SHP77 (cell line): Measurements from ENCODE around the gene CMC4.

ENCODE experiments used
- DNase-seq, 2 experiments: peaks; one replicate each; lab custom pipeline; 2025; lab: John Stamatoyannopoulos, UW

CMC4 gene

DNA sequence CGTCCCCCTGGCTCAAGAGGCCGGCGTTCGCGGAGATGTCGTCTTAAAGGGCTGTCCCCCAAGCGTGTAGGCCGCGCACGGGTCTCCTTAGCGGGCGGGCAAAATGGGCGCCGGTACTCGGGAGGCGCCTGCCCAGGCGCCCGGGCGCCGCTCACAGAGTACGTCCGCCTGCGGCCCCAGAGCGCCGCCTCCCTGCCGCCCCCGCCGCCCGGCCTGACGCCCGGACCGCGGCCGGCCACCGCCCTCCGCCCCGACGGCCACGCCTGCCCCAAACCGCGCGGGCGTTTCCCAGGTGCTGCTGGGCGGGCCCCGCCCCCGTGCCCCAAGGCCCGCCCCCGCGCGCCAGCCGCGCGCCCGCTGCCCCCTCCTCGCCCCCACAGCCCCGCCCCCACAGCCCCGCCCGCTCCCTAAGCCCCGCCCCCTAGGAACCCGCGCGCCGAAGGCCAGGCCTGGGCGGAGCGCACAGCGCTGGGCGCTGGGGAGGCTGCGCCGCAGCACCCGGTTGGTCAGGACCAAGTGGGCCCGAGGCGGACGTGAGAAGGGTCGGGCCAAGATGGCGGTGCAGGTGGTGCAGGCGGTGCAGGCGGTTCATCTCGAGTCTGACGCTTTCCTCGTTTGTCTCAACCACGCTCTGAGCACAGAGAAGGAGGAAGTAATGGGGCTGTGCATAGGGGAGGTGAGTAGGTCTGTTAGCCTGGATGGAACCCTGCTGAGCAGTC, at the start of gene CMC4, which contains the start of the genes BRCC3 and MTCP1:
Gene CMC4, minus strand, starts transcription at position 162 of the 719 bp plus-strand sequence. CDS start 7,113 bp downstream, outside the sequence.
Gene BRCC3, plus strand, starts transcription at position 534 of the 719 bp plus-strand sequence. Its CDS starts 20 bp downstream, at position 554.
Gene MTCP1, minus strand, starts transcription at position 162 of the 719 bp plus-strand sequence. CDS start 5,126 bp downstream, outside the sequence.
- peak; percentile 74 to 80 for DNase-seq

DNA sequence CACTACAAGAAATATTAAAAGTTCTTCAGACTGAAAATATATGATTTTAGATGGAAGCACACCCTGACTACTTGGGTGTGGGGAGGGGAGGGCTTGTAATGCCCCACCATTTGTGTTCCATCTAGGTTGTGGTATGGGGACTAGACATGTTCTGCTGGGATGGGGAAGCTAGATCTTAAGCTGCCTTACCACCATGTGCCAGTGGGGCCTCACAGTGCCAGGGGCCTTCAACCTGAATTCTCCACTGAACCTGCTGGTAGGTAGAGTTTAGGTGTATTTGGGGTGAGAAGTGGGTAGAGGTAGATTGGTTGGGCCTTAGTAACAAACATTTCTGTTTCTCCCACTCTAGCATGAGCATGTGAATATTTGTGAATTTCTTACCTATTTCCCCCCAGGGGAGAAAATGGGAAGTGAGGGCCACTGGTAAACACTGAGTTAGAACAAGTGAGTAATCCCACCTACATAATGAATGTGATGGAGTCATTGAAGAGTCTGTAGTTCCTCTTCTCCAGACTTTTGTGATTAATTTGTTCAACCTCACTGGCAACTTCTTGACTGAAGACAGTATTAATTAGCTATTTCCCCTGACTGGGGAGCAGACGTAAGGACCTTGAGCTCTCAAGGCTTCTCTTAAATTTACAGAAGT, 44.4 kb upstream of the CMC4 start:
- no peak for DNase-seq

DNA sequence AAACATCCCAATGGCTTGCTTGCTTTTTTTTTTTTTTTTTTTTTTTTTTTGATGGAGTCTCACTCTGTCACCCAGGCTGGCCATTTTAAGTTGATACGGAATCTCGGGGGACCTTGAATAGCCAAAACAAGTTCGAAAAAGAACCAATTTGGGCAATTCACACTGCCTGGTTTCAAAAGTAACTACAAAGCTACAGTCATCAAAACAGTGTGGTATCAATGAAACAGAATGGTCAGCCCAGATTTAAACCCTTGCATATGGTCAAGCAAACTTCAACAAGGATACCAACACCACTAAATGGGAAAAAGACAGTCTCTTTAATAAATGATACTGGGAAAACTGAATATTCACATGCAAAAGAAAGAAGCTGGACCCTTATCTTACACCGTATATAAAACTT, 42.2 kb upstream of the CMC4 start:
- DNase-seq: no peak

GRCh38 chrX:155112171-155112570, 41.2 kb upstream of the CMC4 start:
- no peak for DNase-seq

GRCh38 chrX:155108427-155108826, 37.5 kb upstream of the CMC4 start:
- DNase-seq: no peak

- no peak for DNase-seq
Measured at GRCh38 chrX:155105919-155106318, 35.0 kb upstream of the CMC4 start.

GRCh38 chrX:155094468-155095061, 23.6 kb upstream of the CMC4 start:
- DNase-seq: peak in 1 of 2 experiments; percentile 35

DNA sequence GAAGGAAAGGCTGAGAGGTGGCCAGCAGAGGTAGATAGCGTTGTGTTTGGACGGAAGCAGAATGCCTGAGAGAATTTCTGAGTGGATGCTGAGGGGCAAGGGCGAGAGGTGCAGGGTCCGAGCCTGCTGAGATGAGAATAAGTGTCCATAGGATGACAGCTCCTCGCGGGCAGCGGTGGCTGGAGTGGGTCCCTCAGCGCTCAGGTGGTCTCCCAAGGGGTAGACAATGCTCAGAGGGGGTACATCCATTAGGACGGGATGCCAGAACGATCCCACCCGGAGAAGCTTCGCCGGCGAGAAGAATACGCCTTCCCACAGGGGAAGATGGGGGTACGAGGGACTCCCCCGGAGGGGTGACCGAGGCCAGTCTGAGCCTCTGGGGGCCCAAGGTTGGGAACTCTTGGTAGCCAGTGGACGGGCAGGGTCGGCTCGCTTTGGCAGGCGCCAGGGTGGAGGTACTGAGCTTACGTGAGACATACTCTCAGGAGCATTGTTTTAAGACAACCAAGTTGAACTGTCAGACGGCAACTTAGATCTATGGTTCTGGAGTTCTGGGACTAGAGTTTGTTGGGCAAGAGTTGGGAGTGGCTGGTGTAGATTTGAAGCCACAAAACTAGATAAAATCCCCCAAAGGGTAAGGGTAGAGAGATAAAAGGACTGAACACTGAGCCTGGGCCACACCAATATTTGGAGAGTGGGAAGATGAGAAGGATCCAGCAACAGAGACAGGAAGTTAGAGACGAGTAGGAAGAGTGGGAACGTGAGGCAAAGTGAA, 16.2 kb upstream of the CMC4 start:
- DNase-seq: no peak

DNA sequence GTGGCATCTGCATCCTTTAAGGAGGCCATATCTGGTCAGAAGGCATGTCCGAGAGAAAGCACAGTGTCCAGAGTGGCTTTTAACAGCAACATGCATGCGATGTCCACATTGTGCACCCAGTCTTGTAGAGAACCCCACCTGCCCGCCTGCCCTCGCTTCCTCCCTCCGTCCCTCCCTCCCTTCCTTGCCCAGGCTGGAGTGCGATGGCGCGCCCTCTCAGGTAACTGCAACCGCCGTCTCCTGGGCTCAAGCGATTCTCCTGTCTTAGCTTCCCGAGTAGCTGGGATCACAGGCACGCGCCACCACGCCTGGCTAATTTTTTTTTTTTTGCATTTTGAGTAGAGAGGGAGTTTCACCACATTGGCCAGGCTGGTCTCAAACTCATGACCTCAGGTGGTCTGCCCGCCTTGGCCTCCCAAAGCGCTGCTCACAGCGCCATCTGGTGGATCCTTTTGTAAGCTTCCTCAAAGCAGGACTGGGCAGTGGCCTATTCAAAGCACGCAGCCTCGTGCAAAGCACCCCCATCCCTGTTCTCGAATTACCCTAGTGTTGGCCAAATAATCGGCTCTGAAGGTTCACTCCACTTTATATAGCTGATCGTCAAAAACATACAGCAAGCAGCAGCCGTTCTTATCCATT, 15.4 kb upstream of the CMC4 start:
- DNase-seq: peak; percentile 6 to 7

DNA sequence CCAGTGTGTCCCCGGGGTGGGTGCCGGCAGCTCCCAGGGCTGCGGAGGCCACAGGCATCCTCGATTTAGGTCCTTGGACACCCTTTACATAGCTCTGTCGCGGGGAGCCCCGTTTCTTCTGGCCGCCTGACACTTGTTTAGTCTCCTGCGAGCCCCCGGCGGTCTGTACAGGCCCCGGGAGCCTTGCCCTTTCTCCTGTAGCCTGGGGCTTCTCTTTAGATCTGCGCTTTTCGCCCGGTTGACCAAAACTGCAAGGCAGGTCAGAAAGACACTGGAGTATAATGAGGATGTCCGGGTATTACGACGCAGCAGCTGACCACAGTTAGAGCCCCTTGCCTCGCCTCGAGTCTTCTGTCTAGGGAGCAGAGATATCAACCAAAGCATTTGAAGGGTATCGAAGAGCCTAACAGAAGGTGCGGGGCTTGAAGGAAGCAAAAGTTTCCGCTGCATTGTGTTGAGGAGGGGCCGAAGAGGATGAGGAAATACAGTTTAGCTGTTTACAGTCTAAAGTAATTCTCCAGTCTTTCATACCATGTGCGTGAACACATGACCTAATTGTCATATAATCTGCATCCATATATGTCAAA, 851 bp upstream of the CMC4 start:
- DNase-seq: no peak

DNA sequence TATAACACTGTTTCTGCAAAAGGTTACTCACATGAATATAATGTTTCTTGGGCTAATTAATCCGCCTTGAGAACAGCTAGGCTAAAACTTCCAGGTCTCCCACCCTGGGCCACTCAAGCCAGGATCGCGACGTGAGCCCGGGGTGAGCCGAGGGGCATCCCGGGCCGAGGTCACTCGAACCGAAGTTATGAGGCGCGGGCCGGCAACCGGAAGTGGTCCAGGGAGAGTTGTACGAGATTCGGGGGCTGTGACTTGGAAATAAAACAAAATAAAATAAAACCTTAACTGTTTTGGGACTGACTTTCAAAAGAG, 317 bp downstream of the CMC4 start:
- DNase-seq: peak in 1 of 2 experiments; percentile 20

DNA sequence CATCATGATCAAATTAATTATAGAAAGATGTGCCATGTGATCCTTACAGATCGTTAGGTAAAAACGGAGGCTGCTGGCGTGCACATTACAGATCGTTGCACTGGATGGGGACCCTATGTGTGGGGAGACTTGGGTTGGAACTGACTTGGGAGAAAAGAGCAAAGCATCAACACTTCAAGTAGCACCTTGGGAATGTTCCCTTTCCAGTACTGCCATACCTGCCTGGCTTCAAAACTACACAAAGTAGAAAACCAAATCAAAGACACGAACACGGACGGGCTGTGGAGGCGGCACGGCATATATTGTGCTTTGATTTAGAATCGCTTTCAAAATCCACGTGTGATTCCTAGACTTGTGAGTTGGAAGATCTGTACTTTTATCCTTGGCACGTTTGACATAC, 898 bp downstream of the CMC4 start:
- DNase-seq: no peak

GRCh38 chrX:155069414-155069813, 1.5 kb downstream of the CMC4 start:
- DNase-seq: no peak

- DNase-seq: no peak
Measured at GRCh38 chrX:155068165-155068564, 2.8 kb downstream of the CMC4 start.

DNA sequence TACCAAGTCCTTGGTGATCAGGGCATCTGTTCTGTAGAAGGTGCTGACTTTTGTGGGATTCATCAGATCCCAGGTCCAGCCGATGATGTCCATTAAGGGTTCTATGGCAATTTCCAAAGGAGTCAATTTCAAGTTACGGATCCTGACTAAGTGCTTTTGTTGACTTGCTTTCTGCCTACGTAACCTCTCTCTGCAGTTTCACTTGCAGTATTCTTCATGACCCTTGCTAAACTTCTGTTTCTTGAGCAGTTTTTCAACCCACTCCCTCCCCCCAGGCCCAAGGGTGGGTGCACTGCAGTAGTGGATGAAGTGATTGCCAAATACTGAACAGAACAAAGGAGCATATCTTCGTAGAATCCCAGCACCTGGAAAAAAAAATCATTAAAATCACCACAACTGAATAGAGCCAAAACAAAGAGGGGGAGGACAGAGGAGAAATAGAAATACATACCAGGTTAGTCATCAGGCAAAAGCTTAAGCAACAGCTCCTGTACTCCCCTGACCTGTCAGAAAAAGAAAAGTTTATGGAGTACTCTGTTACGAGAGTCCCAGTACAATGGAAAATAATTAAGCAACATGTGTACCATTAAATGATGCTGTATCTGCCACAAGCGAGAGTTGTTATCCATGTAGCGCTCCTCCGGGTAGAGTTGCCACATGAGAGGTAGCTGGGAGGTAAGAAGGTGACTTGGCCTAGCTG, 5.8 kb downstream of the CMC4 start:
- no peak for DNase-seq

DNA sequence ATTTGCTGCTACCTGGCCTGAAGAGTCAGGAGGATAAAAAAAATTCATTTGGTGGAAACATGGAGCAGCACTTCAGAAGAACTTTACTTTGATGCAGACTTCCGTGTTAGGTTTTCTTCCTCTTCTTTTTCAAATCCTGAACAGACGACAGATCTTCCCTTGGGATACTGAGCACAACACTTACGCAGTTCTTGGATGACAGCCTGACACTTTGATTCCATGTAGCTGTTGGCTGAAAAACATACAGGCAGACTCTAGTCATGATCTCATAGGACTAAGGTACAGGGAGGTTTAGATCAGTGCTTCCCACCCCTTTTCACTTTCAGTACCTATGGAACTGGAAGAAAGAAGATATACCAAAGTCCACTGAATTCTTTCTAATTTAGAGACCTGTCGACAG, 9.2 kb downstream of the CMC4 start:
- DNase-seq: no peak

DNA sequence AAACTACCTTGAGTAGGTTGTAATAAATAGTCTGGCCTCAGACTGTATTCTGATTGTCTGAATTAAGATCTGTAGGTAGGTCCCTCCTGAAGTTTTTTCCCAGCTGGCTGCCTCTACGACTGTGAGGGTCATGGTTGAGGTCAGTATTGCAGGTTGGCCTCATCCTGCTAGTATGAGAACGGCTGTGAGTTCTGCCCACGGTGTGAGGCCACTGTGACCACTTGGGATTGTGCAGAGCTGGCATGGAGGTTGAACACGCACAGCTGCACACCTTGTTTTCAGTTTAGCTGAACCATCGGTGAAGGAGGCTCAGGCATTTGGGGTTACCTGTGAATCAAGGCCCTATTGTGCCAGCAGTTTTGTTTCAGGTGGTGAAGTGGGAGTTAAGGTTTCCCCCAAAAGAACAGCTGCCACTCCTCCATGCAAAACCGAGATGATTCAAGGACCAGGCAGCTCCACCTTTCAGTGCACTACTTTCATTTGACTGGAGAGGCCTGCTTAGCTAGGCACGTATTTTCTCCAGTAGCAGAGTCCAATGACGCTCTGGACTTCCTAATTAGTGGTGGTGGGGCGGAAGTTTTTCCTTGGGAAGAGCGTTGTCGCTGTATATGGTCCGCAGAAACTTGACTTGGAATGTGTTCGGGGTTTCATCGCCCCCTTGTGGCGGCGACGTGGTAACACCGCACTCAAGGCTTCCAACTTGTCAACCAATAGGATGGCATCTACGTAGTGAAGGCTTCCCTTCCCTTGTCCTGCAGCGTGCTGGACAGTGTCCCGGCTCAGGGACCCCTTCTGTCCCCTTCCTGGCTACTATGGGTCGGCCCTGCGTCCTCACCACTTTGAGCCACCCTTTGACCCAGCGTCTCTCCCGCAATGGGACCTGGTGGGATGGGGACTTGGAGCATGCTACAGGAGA, 13.8 kb downstream of the CMC4 start:
- DNase-seq: peak in 1 of 2 experiments; percentile 0

DNA sequence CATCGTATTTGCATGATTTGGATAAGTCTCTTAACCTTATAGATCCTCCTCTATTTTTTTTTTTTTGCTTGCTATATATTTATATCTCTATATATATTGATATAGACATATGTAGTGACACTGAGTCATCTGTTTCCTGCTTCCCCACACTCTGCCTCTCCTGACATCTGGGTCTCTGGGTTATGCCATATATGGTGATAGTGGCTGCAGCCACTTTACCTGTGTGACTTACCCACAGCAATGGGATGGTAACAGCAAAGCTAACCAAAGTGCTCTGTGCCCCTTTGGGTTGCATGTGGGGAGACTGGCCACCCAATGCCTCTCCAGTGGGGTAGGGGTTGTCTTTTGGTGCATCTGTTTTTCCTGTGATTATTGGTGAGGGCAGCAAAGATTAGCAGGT, 14.5 kb downstream of the CMC4 start:
- DNase-seq: no peak

GRCh38 chrX:155055494-155055893, 15.4 kb downstream of the CMC4 start:
- DNase-seq: no peak

DNA sequence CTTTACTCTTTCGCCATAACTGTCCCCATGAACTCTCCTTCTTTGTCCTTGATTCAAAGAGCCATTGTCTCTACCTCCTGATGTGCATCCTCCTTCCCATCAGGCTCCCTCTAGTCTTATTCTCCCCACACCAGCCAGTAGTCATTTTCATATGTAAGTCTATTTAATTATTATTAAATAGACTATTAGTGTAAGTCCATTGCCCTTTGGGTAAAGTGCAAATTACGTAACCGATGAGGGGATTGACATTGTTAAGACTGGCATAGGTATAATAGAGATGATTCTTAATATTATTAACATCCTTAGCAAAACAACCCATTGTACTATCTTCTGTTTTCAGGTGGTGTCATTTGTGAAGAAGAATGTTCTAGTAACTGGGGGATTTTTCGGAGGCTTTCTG, 16.7 kb downstream of the CMC4 start:
- no peak for DNase-seq
